K562 (cell line): ENCODE measurements around the gene NEURL2. TPM values are rescaled to one million over a fixed set of nuclear protein-coding genes. Genes with fewer than 3 reads are reported as not detected.

ENCODE experiments used
- ARID2 ChIP-seq: fragments of 450-650 bp; IDR thresholded peaks from 2 replicates; pipeline ENCODE4 v1.6.1; 2017; ENCODE audit warnings: antibody characterized with exemption, mild to moderate bottlenecking
- CTBP1 ChIP-seq: fragments of 450-650 bp; IDR thresholded peaks from 2 replicates; pipeline ENCODE4 v1.6.1; 2016; ENCODE audit warnings: borderline replicate concordance
- ELF1 ChIP-seq: fragments of 200-800 bp; sonication (Bioruptor generic); IDR thresholded peaks from 2 replicates; pipeline ENCODE4 v1.6.1; 2016; ENCODE audit warnings: missing genetic modification characterization, missing compliant biosample characterization
- FOXJ3 ChIP-seq: sonication (generic); formaldehyde crosslinking; IDR thresholded peaks from 2 replicates; pipeline ENCODE4 v1.4.0; 2020; ENCODE audit warnings: mild to moderate bottlenecking, missing genetic modification reagents
- GATAD2A ChIP-seq: fragments of 450-650 bp; IDR thresholded peaks from 2 replicates; pipeline ENCODE4 v1.6.1; 2017
- HCFC1 ChIP-seq: IDR thresholded peaks from 2 replicates; pipeline ENCODE4 v1.6.1; 2012; ENCODE audit warnings: low read depth, low read length, improper control_type of control experiment
- JUN ChIP-seq, 2 experiments: sonication (generic) in 1 of 2; formaldehyde crosslinking in 1 of 2; IDR thresholded peaks; 2 replicates each; pipeline versions ENCODE4 v1.6.1 to v1.8.0; 2012 to 2022; ENCODE audit warnings: borderline replicate concordance in 2 of 2, mild to moderate bottlenecking in 2 of 2, improper control_type of control experiment in 1 of 2, low read depth in 1 of 2, low read length in 1 of 2, missing genetic modification reagents in 1 of 2
- KDM4B ChIP-seq, 2 experiments: fragments of 450-650 bp in 1 of 2; sonication (generic) in 1 of 2; IDR thresholded peaks; 2 replicates each; pipeline ENCODE4 v1.6.1; 2016 to 2017; ENCODE audit warnings: borderline replicate concordance in 2 of 2, antibody characterized with exemption in 1 of 2, low read depth in 1 of 2, mild to moderate bottlenecking in 1 of 2
- MCM5 ChIP-seq: fragments of 450-650 bp; IDR thresholded peaks from 2 replicates; pipeline ENCODE4 v1.6.1; 2016; ENCODE audit warnings: low read depth
- MTF1 ChIP-seq: fragments of 250-450 bp; sonication (Bioruptor Pico); IDR thresholded peaks from 2 replicates; pipeline ENCODE4 v1.9.0; 2021; ENCODE audit warnings: moderate library complexity, mild to moderate bottlenecking, inconsistent platforms, borderline replicate concordance
- NFATC3 ChIP-seq: fragments of 450-650 bp; IDR thresholded peaks from 2 replicates; pipeline ENCODE4 v1.6.1; 2017; ENCODE audit warnings: mild to moderate bottlenecking
- POLR2H ChIP-seq: IDR thresholded peaks from 2 replicates; pipeline ENCODE4 v1.6.1; 2016; ENCODE audit warnings: missing genetic modification characterization, low read depth, mild to moderate bottlenecking, control low read depth, missing compliant biosample characterization, moderate library complexity
- PPARD ChIP-seq: fragments of 250-450 bp; sonication (Bioruptor Pico); IDR thresholded peaks from 2 replicates; pipeline ENCODE4 v1.8.0; 2022; ENCODE audit warnings: inconsistent platforms, mild to moderate bottlenecking, moderate library complexity
- SMARCA5 ChIP-seq: fragments of 450-650 bp; IDR thresholded peaks from 2 replicates; pipeline ENCODE4 v1.6.1; 2016
- TRIM24 ChIP-seq, 2 experiments: fragments of 450-650 bp; IDR thresholded peaks; 2 replicates each; pipeline ENCODE4 v1.6.1; 2016
- ZBTB8A ChIP-seq: fragments of 450-650 bp; IDR thresholded peaks from 2 replicates; pipeline ENCODE4 v1.6.1; 2018; ENCODE audit warnings: mild to moderate bottlenecking, moderate library complexity; ENCODE audit not compliant: partially characterized antibody
- ZC3H4 ChIP-seq: sonication (generic); formaldehyde crosslinking; IDR thresholded peaks from 2 replicates; pipeline ENCODE4 v1.9.0; 2021; ENCODE audit warnings: missing genetic modification reagents, borderline replicate concordance
- ZNF124 ChIP-seq: sonication (generic); formaldehyde crosslinking; IDR thresholded peaks from 2 replicates; pipeline ENCODE4 v1.8.1; 2022; ENCODE audit warnings: missing genetic modification reagents
- ZNF174 ChIP-seq: fragments of 250-450 bp; sonication (Bioruptor Pico); IDR thresholded peaks from 2 replicates; pipeline ENCODE4 v1.4.0; 2020; ENCODE audit warnings: mild to moderate bottlenecking
- ZNF175 ChIP-seq: fragments of 200-800 bp; sonication (Bioruptor generic); IDR thresholded peaks from 2 replicates; pipeline ENCODE4 v1.6.1; 2016; ENCODE audit warnings: low read depth, mild to moderate bottlenecking, missing genetic modification characterization, missing compliant biosample characterization
- ZNF766 ChIP-seq: fragments of 200-800 bp; sonication (Bioruptor generic); conservative IDR thresholded peaks from 2 replicates; pipeline ENCODE4 v1.6.1; 2016; ENCODE audit warnings: missing genetic modification characterization, missing compliant biosample characterization
- ZSCAN32 ChIP-seq: fragments of 450-650 bp; formaldehyde crosslinking; IDR thresholded peaks from 2 replicates; pipeline ENCODE4 v1.4.0; 2020; ENCODE audit warnings: mild to moderate bottlenecking, moderate library complexity
- polyA plus RNA-seq, 8 experiments: library from polyadenylated mRNA; depleted of rRNA in 4 of 8; stranded (reverse) in 5 of 8; unstranded in 3 of 8; fragments of >200 nt; fragmentation: Nextera tagmentation in 2 of 8; fragmentation: Illumina TruSeq in 1 of 8; extraction: Ambion mirVana in 2 of 8; extraction: Trizol in 1 of 8; gene quantifications; 2 replicates each; pipeline versions ENCODE4 v1.2.1 to v1.2.3, GENCODE V29; 2011 to 2014; ENCODE audit warnings: inconsistent platforms in 1 of 8, missing spikeins in 1 of 8
- total RNA-seq, 7 experiments: library from RNA; depleted of rRNA in 6 of 7; stranded (reverse); fragments of >200 nt in 6 of 7; fragmentation: Illumina TruSeq in 2 of 7; extraction: Trizol in 2 of 7; gene quantifications; 2 replicates each; pipeline versions ENCODE4 v1.2.1 to v1.2.3, GENCODE V29; 2011 to 2021; ENCODE audit warnings: low replicate concordance in 1 of 7
- TF ChIP-seq, protein P1 (sequence below): fragments of 250-450 bp; sonication (Bioruptor Pico); IDR thresholded peaks from 2 replicates; pipeline ENCODE4 v1.5.1; 2021; ENCODE audit warnings: mild to moderate bottlenecking
- TF ChIP-seq, protein P2 (sequence below): sonication (generic); formaldehyde crosslinking; IDR thresholded peaks from 2 replicates; pipeline ENCODE4 v1.8.0; 2023; ENCODE audit warnings: mild to moderate bottlenecking, missing genetic modification reagents

NEURL2 gene
- total and polyA plus RNA-seq, 9 of the 15 experiments (the other 6 are each of a cell fraction or from before 2014, with no cell fraction given), result 0.22 to 1.9 (median 0.50) TPM; not detected in 1

DNA sequence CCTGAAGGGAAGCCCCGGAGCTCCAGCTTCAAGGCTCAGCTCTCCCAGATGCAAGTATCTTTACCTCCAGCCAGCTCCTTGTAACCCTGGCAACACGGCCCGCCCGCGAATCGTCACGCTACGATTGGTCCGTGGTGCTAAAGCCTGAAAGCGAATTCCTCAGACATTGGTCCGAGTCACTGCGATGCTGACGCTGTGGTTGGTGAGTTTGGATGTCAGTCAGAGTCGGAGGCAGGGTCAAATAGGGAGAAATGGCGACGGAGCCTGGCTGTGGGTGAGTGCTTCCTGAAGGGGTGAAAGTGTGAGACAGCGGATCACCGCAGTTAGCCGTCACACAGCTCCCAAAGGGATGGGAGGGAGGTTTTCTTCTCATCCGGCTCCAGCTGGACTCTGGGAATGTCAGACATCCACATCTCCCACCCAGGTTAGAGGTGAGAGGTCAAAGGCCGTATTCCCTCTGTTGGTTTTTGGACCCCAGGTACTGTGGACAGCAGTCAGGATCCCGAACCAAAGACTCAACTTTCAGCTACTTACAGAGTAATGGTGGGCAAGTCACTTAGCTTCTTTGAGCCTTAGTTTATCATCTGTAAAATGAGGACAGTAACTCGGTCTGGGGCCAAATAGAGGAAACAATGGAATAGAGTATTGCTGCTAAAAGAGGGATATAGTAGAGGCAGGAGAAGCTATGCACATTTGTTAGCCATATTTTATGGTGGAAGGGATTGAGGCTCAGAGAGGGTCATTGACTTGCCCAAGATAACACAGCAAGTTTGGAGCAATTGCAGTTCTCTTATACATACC, 9.8 kb downstream of the NEURL2 start, which contains the start of gene ZSWIM1 (continued):
- TF ChIP-seq ZNF174 (CRISPR knock-in tag) (no peak), ZNF124 (CRISPR knock-in tag) (no peak), CTBP1 (peak; percentile 49; the same call in 1 of the 2 replicates), ARID2 (no peak), PPARD (CRISPR knock-in tag) (no peak), ZSCAN32 (no peak), ZC3H4 (CRISPR knock-in tag) (no peak), FOXJ3 (CRISPR knock-in tag) (no peak), KDM4B (IDR thresholded peaks at IDR 0.05; ENCODE audit: borderline replicate concordance in 2 of 2, low read depth in 1 of 2) (no peak), GATAD2A (0 out of 2 replicates have a peak, but pooled peaks have one; percentile 24), ZNF766 (CRISPR knock-in tag) (0 out of 2 replicates have a peak, but pooled peaks have one; percentile 41), MTF1 (CRISPR knock-in tag) (no peak), SMARCA5 (peak; percentile 70; the same call in 1 of the 2 replicates), NFATC3 (peak; percentile 64; the same call in 1 of the 2 replicates), TRIM24 (IDR thresholded peaks at IDR 0.05) (0 out of 4 replicates have a peak, but pooled peaks of 1 of the 2 experiments have one; percentile 19), ZBTB8A (no peak), POLR2H (tag) (peak; percentile 67), ELF1 (tag) (no peak), JUN (IDR thresholded peaks at IDR 0.05; ENCODE audit: borderline replicate concordance, low read depth, low read length) (no peak), JUN (CRISPR knock-in tag; IDR thresholded peaks at IDR 0.05; ENCODE audit: borderline replicate concordance) (no peak), MCM5 (no peak), HCFC1 (no peak; the same call in none of the 2 replicates), ZNF175 (CRISPR knock-in tag) (no peak)
- TF ChIP-seq, protein P1, sequence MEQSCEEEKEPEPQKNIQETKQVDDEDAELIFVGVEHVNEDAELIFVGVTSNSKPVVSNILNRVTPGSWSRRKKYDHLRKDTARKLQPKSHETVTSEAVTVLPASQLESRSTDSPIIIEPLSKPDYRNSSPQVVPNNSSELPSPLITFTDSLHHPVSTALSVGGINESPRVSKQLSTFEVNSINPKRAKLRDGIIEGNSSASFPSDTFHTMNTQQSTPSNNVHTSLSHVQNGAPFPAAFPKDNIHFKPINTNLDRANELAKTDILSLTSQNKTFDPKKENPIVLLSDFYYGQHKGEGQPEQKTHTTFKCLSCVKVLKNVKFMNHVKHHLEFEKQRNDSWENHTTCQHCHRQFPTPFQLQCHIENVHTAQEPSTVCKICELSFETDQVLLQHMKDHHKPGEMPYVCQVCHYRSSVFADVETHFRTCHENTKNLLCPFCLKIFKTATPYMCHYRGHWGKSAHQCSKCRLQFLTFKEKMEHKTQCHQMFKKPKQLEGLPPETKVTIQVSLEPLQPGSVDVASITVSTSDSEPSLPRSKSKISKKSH (CRISPR knock-in tag), result no peak
- TF ChIP-seq, protein P2, sequence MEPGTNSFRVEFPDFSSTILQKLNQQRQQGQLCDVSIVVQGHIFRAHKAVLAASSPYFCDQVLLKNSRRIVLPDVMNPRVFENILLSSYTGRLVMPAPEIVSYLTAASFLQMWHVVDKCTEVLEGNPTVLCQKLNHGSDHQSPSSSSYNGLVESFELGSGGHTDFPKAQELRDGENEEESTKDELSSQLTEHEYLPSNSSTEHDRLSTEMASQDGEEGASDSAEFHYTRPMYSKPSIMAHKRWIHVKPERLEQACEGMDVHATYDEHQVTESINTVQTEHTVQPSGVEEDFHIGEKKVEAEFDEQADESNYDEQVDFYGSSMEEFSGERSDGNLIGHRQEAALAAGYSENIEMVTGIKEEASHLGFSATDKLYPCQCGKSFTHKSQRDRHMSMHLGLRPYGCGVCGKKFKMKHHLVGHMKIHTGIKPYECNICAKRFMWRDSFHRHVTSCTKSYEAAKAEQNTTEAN (CRISPR knock-in tag), result no peak
